Naive B cell (primary cell): Measurements from ENCODE around the gene SMIM10L1. TPM values are rescaled to one million over a fixed set of nuclear protein-coding genes. Genes with fewer than 3 reads are reported as not detected.

ENCODE experiments used
- polyA plus RNA-seq, 6 donors: library from polyadenylated mRNA; unstranded; fragments of 300-500 nt; fragmentation: Illumina TruSeq; gene quantifications; one replicate each; pipeline ENCODE4 v1.2.3, GENCODE V29; 2021; ENCODE audit warnings: low read depth in 6 of 6

The SMIM10L1 gene
- polyA plus RNA-seq, 6 donors from 2014 or later: 8.6 to 12.8 (median 9.7) TPM

Other genes with a start within 250 kb of the SMIM10L1 start
- not detected for gene PRH2, start 242.0 kb upstream of the SMIM10L1 start, polyA plus RNA-seq
- 1 to 10 TPM in 1 of 6 donors, under 1 TPM in 4, not detected in 1; 0.52 to 1.3 (median 0.95) TPM for gene TAS2R14, start 231.9 kb upstream of the SMIM10L1 start, polyA plus RNA-seq
- gene TAS2R50, start 184.3 kb upstream of the SMIM10L1 start, polyA plus RNA-seq: not detected
- gene TAS2R20, start 172.9 kb upstream of the SMIM10L1 start, polyA plus RNA-seq: under 1 TPM in 3 of 6 donors, not detected in 3; 0.21 to 0.56 (median 0.25) TPM
- under 1 TPM in 3 of 6 donors, not detected in 3; 0.43 to 0.93 (median 0.51) TPM for gene TAS2R19, start 148.6 kb upstream of the SMIM10L1 start, polyA plus RNA-seq
- under 1 TPM in 2 of 6 donors, not detected in 4; 0.27 to 0.69 TPM for gene TAS2R31, start 139.8 kb upstream of the SMIM10L1 start, polyA plus RNA-seq
- gene TAS2R46, start 108.9 kb upstream of the SMIM10L1 start, polyA plus RNA-seq: under 1 TPM in 1 of 6 donors, not detected in 5; 0.33 TPM
- under 1 TPM in 1 of 6 donors, not detected in 5; 0.78 TPM for gene TAS2R43, start 78.9 kb upstream of the SMIM10L1 start, polyA plus RNA-seq
- not detected for gene TAS2R30, start 36.5 kb upstream of the SMIM10L1 start, polyA plus RNA-seq
- not detected for gene TAS2R42, start 15.7 kb downstream of the SMIM10L1 start, polyA plus RNA-seq
- not detected for gene PRB3, start 98.5 kb downstream of the SMIM10L1 start, polyA plus RNA-seq
- not detected for gene PRB4, start 139.2 kb downstream of the SMIM10L1 start, polyA plus RNA-seq
- gene PRB2, start 224.4 kb downstream of the SMIM10L1 start, polyA plus RNA-seq: not detected